Tibial artery (tissue), 4 donors: ENCODE data around the gene HS6ST1.

Source experiments
- DNase-seq, 2 donors: peaks; one replicate each; pipeline ENCODE4 v3.0.0-alpha.2; 2019
- H3K27ac ChIP-seq, 2 donors: fragments of 200-600 bp; sonication (generic) in 1 of 2; 1 replicate in 1 of 2; 2 replicates in 1 of 2; pipeline ENCODE4 v1.5.1; 2018 to 2019; ENCODE audit warnings: mild to moderate bottlenecking in 1 of 2
- H3K27me3 ChIP-seq, 2 donors: fragments of 200-600 bp; sonication (generic) in 1 of 2; one replicate each; pipeline versions ENCODE4 v1.5.1 to v1.6.0; 2016 to 2019
- H3K36me3 ChIP-seq, 3 donors: fragments of 200-600 bp; sonication (generic) in 2 of 3; one replicate each; pipeline ENCODE4 v1.5.1; 2016 to 2019; ENCODE audit warnings: mild to moderate bottlenecking in 2 of 3
- H3K4me1 ChIP-seq, 4 donors: fragments of 200-600 bp; sonication (generic) in 2 of 4; 1 replicate in 3 of 4; 2 replicates in 1 of 4; pipeline ENCODE4 v1.5.1; 2016 to 2019
- H3K4me3 ChIP-seq, 2 donors: fragments of 200-600 bp; sonication (generic) in 1 of 2; 1 replicate in 1 of 2; 2 replicates in 1 of 2; pipeline ENCODE4 v1.5.1; 2018 to 2019; ENCODE audit warnings: mild to moderate bottlenecking in 2 of 2
- H3K9me3 ChIP-seq, 3 donors: fragments of 200-600 bp; sonication (generic) in 1 of 3; one replicate each; pipeline ENCODE4 v1.5.1; 2016 to 2019
- CTCF ChIP-seq, 2 experiments: fragments of 200-600 bp in 1 of 2; fragments of 450-650 bp in 1 of 2; IDR thresholded peaks; one replicate each; pipeline ENCODE4 v1.5.1; 2017 to 2019; ENCODE audit warnings: antibody characterized with exemption in 2 of 2, mild to moderate bottlenecking in 1 of 2, moderate library complexity in 1 of 2
- intact Hi-C: fragments of 100-400 bp; cut with DNase I; formaldehyde crosslinking; loops from one replicate; pipeline ENCODE4 v1.15.0; 2023; ENCODE audit warnings: low total_unique reads

The HS6ST1 gene

DNA sequence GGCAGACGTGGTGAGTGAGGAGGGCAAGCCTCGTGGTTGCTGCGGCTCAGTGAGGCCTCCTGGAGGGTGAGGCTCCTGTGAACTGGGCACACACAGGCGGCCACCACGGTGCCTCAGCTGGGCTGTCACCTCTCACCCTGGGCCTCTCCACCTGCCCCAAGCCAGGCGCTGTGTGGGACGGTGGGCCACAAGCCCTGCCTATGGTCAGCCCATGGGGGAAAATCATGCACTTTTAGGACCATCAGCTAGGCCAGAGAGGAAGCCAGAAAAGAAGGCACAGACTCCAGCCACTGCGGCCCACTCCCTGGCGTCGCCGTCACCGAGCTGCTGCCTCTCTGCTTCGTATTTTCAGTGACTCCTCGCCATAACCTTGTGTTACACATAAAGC lies 28.5 kb upstream of the HS6ST1 start:
- DNase-seq, result no peak

DNA sequence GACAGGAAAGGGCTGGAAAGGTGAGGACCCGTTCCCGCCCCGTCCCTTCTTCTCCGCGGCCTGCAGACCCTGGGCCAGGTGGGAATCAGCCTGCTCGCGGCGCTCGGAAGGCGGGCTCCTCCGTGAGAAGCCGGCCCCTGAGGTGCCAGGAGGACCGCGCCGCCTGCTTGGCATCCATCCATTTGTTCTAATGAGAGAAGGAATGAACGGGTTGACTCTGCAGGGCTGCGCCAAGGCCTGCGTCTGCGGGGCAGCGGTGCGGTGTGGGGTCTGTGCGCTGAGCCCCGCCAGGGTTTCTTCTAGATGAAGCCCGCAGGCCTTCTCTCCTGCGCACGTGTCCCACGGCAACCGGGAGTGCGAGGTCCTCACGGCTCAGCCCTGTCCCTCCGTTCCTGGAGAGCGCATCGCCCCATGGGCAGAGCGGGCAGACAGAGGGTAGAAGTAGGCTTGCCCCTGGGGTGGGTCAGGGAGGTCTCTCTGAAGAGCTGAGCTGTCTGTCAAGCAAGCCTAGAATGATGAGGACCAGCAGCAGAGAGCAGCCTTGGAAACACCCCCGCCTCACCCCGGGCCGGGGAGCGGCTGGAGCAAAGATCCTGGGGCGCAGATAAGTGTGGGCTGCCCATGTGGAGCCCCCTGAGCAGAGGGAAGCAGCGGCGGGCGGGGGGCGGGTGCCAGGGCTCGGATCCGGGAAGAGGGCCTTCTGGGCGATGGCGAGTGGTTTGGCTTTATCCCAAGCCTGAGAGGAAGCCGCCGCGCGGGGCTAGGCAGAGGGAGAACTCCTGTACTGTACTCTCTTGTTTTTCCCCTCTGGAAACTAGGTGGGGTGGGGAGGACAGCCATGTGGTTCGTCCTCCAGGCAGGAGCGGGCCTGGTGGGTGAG lies 27.9 kb upstream of the HS6ST1 start:
- TF ChIP-seq CTCF (IDR thresholded peaks at IDR 0.05), result no peak
- Histone ChIP-seq H3K9me3 (peaks cover 0 to 5% (median 0%) of the 10 kb centered on the region in 3 donors), H3K4me3 (no peak overlapping the region), H3K27me3 (no peaks in the 10 kb centered on the region), H3K27ac (no peak overlapping the region), H3K4me1 (peaks cover 0 to 25% (median 18%) of the 10 kb centered on the region in 4 donors), H3K36me3 (no peaks in the 10 kb centered on the region)
- intact Hi-C loops, result no loop called here
- DNase-seq, result no peak

More for the DNA sequence above, 28.5 kb upstream of the HS6ST1 start:
- no peaks in the 10 kb centered on the region for H3K27me3 ChIP-seq
- intact Hi-C loops, result no loop called here
- H3K36me3 ChIP-seq, result no peaks in the 10 kb centered on the region
- peak overlapping the region in 1 of 2 donors; percentile 75 for H3K27ac ChIP-seq
- no peak for TF ChIP-seq CTCF (IDR thresholded peaks at IDR 0.05)
- peaks cover 0 to 25% (median 18%) of the 10 kb centered on the region in 4 donors for H3K4me1 ChIP-seq
- H3K4me3 ChIP-seq, result no peak overlapping the region
- H3K9me3 ChIP-seq, result peaks cover 0 to 5% (median 0%) of the 10 kb centered on the region in 3 donors

- Histone ChIP-seq H3K36me3 (no peaks in the 10 kb centered on the region), H3K27ac (no peak overlapping the region), H3K4me3 (no peak overlapping the region), H3K27me3 (no peaks in the 10 kb centered on the region), H3K9me3 (peaks cover 0 to 5% (median 0%) of the 10 kb centered on the region in 3 donors), H3K4me1 (peaks cover 0 to 25% (median 18%) of the 10 kb centered on the region in 4 donors)
- no peak for DNase-seq
- intact Hi-C loops, result no loop called here
- no peak for TF ChIP-seq CTCF (IDR thresholded peaks at IDR 0.05)
Observed at GRCh38 chr2:128345436-128346165, 26.9 kb upstream of the HS6ST1 start.

- Histone ChIP-seq H3K4me1 (peaks cover 0 to 25% (median 18%) of the 10 kb centered on the region in 4 donors), H3K4me3 (no peak overlapping the region), H3K27ac (no peak overlapping the region), H3K9me3 (peaks cover 0 to 5% (median 0%) of the 10 kb centered on the region in 3 donors), H3K27me3 (no peaks in the 10 kb centered on the region), H3K36me3 (no peaks in the 10 kb centered on the region)
- intact Hi-C loops, result no loop called here
- TF ChIP-seq CTCF (IDR thresholded peaks at IDR 0.05), result no peak
- no peak for DNase-seq
Observed at GRCh38 chr2:128344101-128344500, 25.4 kb upstream of the HS6ST1 start.

DNA sequence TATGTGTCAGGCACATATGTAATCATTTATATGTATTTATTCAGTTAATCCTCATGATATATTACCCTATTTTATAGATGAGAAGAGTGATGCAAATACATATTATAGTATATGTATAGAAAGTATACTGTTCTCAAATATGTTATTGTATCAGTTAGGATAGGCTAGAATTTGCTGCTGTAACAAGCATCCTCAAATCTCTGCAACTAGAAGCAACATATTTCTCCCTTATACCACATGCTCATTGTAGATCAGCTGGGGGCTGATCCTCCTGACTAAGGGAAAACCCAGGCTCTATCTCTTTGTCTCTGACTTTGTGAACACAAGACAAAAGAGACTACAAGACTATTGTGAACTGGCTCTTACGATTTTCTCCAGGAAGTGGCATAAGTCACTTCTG lies 24.8 kb upstream of the HS6ST1 start:
- Histone ChIP-seq H3K27ac (no peak overlapping the region), H3K27me3 (no peaks in the 10 kb centered on the region), H3K9me3 (peaks cover 0 to 5% (median 0%) of the 10 kb centered on the region in 3 donors), H3K4me1 (peaks cover 0 to 20% (median 13%) of the 10 kb centered on the region in 4 donors), H3K36me3 (no peaks in the 10 kb centered on the region), H3K4me3 (no peak overlapping the region)
- no peak for DNase-seq
- TF ChIP-seq CTCF (IDR thresholded peaks at IDR 0.05), result no peak
- intact Hi-C loops, result no loop called here
